Transverse colon (tissue), 4 donors: Measurements from ENCODE around the gene HDHD3.

ENCODE experiments used
- CTCF ChIP-seq, 5 experiments: fragments of 200-600 bp in 3 of 5; fragments of 450-650 bp in 2 of 5; sonication (generic) in 3 of 5; IDR thresholded peaks; 1 replicate in 2 of 5; 2 replicates in 3 of 5; pipeline ENCODE4 v1.5.1; 2016 to 2017; ENCODE audit warnings: antibody characterized with exemption in 5 of 5, inconsistent platforms in 3 of 5, mild to moderate bottlenecking in 2 of 5, moderate library complexity in 1 of 5
- EP300 ChIP-seq: sonication (generic); formaldehyde crosslinking; IDR thresholded peaks from one replicate; pipeline ENCODE4 v1.6.1; 2017; ENCODE audit warnings: antibody characterized with exemption, low read depth
- POLR2A ChIP-seq: fragments of 450-650 bp; IDR thresholded peaks from one replicate; pipeline ENCODE4 v1.6.1; 2016; ENCODE audit warnings: antibody characterized with exemption, mild to moderate bottlenecking, moderate library complexity
- POLR2AphosphoS5 ChIP-seq, 3 donors: sonication (generic); formaldehyde crosslinking; IDR thresholded peaks; one replicate each; pipeline ENCODE4 v1.6.1; 2016; ENCODE audit warnings: antibody characterized with exemption in 3 of 3

- TF ChIP-seq POLR2A (no peak), CTCF (IDR thresholded peaks at IDR 0.05) (no peak), EP300 (no peak), POLR2AphosphoS5 (IDR thresholded peaks at IDR 0.05) (no peak)
These were observed 21.7 kb downstream of the HDHD3 start for GRCh38 chr9:113355040-113355596.
